ENCODE data around the gene STK32C. TPM values are rescaled to one million over a fixed set of nuclear protein-coding genes. Genes with fewer than 3 reads are reported as not detected.
A peak's percentile ranks its signal among the peaks of the same experiment; 100 is the strongest.
"Not testable (repeated sequence)": the region's sequence is repeated elsewhere in the genome, so short reads cannot be mapped to it uniquely, and the experiment has no call there.

STK32C gene
- total RNA-seq, 4 donors from 2014 or later: 3.3 to 5.7 (median 3.5) TPM

DNA sequence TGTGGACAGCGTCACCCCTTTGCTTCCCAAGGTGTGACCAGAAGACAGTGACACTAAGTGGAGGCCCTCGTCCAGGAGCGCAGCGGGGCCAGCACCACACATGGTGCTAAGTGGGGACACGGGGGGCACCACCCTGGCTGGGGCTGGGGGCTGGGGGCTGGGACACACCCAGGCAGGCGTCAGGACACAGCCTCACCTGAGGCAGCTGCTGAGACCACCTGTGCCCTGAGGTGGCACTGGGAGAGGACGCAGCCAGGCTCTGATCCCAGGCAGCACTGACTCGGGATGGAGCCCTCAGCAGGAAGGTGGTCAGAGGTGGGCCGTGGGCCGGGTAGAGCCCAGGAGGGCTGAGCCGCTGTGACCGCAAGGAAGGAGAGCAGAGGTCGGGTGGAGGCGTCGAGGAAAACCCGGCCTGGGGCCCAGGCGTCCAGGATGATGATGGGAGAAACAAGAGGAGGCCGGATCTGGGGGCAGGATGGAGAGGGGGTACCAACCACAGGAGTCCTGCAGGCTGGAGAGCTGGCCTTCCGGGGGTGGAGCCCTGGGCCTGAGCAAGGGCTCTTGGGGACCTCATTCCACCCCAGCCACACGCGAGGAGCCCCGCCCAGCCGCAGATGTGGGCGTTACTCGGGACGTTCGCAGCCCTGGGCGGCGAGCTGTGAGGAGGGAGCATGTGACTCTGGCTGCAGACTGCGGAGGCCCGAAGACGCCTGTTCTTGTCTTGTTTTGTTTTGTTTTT, 46.8 kb upstream of the STK32C start:
- Histone ChIP-seq H3K27ac (no peak overlapping the region), H3K4me1 (no peaks in the 10 kb centered on the region), H3K4me3 (replicated peaks in 1 of 3) (no peak overlapping the region), H3K36me3 (no peaks in the 10 kb centered on the region), H3K27me3 (no peaks in the 10 kb centered on the region), H3K9me3 (no peaks in the 10 kb centered on the region)
- no peak for DNase-seq
- 87 to 90% methylated on average over 29 to 32 of the region's 32 CpGs for WGBS, 2 donors
- intact Hi-C loops (cut with DNase I): no loop called here
- TF ChIP-seq POLR2A (IDR thresholded peaks at IDR 0.05): no peak
- TF ChIP-seq, protein P1, sequence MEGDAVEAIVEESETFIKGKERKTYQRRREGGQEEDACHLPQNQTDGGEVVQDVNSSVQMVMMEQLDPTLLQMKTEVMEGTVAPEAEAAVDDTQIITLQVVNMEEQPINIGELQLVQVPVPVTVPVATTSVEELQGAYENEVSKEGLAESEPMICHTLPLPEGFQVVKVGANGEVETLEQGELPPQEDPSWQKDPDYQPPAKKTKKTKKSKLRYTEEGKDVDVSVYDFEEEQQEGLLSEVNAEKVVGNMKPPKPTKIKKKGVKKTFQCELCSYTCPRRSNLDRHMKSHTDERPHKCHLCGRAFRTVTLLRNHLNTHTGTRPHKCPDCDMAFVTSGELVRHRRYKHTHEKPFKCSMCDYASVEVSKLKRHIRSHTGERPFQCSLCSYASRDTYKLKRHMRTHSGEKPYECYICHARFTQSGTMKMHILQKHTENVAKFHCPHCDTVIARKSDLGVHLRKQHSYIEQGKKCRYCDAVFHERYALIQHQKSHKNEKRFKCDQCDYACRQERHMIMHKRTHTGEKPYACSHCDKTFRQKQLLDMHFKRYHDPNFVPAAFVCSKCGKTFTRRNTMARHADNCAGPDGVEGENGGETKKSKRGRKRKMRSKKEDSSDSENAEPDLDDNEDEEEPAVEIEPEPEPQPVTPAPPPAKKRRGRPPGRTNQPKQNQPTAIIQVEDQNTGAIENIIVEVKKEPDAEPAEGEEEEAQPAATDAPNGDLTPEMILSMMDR (IDR thresholded peaks at IDR 0.05): no peak

DNA sequence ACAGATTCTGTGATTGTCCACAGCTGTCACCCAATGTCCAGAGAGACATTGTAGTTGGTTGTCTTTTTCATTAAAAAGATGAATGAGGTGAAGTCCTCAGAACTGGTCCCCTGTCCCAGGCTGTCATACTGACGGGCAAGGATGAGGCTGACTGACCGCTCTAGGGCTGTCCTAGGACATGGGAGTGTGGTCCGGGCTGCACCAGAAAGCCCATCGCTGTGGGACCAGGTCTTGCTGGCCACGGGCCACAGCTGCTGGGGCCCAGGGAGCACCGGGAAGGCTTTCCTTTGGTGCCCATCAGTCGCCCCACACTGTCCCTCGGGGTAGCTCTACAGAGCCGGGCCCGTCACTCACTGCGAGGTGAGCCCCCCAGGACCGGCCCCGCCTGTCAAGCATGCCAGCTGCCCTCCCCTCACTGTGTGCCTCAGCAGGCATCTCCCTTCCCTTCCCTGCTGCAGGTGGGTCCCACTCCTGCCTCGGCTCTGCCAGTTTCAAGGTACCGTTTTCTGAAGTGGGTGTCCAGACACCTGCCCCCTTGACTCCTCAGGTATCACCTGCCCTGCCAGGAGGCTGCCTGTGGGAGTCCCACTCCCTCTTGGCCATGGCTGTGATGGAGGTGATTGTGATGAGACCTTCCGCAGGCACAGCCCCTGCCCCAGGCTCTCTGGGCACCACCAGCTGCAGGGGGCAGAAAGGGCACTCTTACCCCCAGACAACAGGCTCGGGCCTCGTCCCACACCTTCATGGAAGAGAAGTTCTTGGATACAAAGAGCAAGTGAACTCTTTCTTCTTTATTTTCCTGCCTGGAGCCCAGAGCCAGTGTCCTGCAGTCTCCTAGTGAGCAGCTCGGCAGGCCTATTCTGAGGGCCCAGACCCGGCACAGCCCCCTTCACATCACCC, 46.0 kb upstream of the STK32C start:
- WGBS, 2 donors: 80 to 93% methylated on average over 7 to 14 of the region's 20 CpGs
- TF ChIP-seq POLR2A (IDR thresholded peaks at IDR 0.05): no peak
- TF ChIP-seq, protein P1 (IDR thresholded peaks at IDR 0.05): no peak
- H3K9me3 ChIP-seq: no peaks in the 10 kb centered on the region
- H3K4me1 ChIP-seq: no peaks in the 10 kb centered on the region
- peaks cover 0 to 5% of the 10 kb centered on the region in 2 donors for H3K36me3 ChIP-seq
- no peak overlapping the region for H3K27ac ChIP-seq
- intact Hi-C loops (cut with DNase I): loop anchor here (2.0 kb wide), 1 partner anchor 131 kb away; no protein-coding TSS in a partner anchor
- H3K27me3 ChIP-seq: no peaks in the 10 kb centered on the region
- no peak for DNase-seq
- H3K4me3 ChIP-seq (replicated peaks in 1 of 3): no peak overlapping the region

DNA sequence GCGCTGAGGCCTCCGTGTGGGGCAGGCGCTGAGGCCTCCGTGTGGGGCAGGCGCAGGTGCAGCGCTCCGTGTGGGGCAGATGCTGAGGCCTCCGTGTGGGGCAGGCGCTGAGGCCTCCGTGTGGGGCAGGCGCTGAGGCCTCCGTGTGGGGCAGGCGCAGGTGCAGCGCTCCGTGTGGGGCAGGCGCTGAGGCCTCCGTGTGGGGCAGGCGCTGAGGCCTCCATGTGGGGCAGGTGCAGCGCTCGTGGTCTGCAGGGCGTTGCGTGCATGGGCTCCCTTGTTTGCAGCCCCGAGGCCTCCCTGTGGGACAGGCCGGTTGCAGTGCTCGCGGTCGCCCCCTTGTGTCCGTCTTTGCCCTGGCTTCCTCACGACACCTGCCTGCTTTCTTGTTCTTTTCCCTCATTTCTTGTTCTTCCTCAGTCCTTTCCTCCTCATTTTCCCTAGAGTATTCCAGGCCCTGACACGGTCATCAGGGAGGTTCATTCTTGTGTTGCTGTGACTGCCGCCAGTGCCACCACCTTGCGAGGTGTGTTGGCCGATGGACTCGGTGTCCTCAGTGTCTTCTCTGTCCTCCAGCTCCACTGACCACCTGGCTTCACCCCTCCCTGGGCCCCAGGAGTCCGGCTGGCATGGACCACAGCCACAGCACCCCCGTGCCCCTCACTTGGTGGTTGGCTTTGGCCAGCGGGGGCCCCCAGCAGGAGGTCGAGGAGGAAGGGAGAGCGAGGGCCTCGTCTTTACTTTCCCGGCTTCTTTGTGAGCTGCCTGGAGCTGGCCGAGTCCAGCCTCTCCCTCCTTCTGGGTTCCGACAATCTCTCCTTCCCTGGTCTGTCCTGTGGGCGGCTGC, 44.9 kb upstream of the STK32C start:
- not testable (repeated sequence) for H3K36me3 ChIP-seq; H3K27ac ChIP-seq; H3K9me3 ChIP-seq; H3K27me3 ChIP-seq; H3K4me3 ChIP-seq (replicated peaks in 1 of 3); H3K4me1 ChIP-seq
- DNase-seq: peak; percentile 59 to 66
- 54 to 58% methylated on average over 26 to 30 of the region's 44 CpGs for WGBS, 2 donors
- TF ChIP-seq, protein P1 (IDR thresholded peaks at IDR 0.05): peak; percentile 50 to 75 (median 68)
- intact Hi-C loops (cut with DNase I): loop anchor here (2.0 kb wide), 1 partner anchor 130 kb away; no protein-coding TSS in a partner anchor

DNA sequence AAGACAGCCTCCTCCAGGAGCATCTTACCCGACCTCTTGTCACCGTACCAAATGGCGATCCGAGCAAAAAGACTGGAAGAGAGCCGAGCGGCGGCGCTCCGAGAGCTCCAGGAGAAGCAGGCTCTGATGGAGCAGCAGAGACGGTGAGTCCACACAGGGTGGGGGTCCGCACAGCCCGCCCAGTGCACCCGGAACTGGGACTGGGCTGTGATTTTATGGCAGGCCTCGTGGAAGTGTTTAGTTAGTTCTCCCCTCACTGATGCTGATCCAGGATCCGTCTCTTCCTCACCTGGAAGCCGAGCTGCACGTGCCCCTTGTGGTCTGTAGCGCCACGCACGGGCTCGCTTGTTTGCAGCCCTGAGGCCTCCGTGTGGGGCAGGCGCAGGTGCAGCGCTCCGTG, 43.9 kb upstream of the STK32C start:
- H3K27me3 ChIP-seq: no peaks in the 10 kb centered on the region
- intact Hi-C loops (cut with DNase I): loop anchor here (2.0 kb wide), 1 partner anchor 129 kb away; no protein-coding TSS in a partner anchor
- no peak overlapping the region for H3K27ac ChIP-seq
- no peaks in the 10 kb centered on the region for H3K4me1 ChIP-seq
- 90 to 93% methylated on average over 17 to 24 of the region's 25 CpGs for WGBS, 2 donors
- no peak for DNase-seq
- no peaks in the 10 kb centered on the region for H3K9me3 ChIP-seq
- peaks cover 0 to 8% of the 10 kb centered on the region in 2 donors for H3K36me3 ChIP-seq
- H3K4me3 ChIP-seq (replicated peaks in 1 of 3): no peak overlapping the region
- TF ChIP-seq, protein P1 (IDR thresholded peaks at IDR 0.05): no peak
- no peak for TF ChIP-seq POLR2A (IDR thresholded peaks at IDR 0.05)
